HEK293T (cell line): Measurements from ENCODE around the gene NRXN2.

Source experiments
- BHLHE40 ChIP-seq: fragments of 450-650 bp; IDR thresholded peaks from 2 replicates; pipeline ENCODE4 v1.6.1; 2016; ENCODE audit warnings: mild to moderate bottlenecking, moderate library complexity, borderline replicate concordance
- ELF4 ChIP-seq: fragments of 450-650 bp; IDR thresholded peaks from 2 replicates; pipeline ENCODE4 v1.6.1; 2017; ENCODE audit warnings: antibody characterized with exemption
- FOXM1 ChIP-seq: fragments of 450-650 bp; IDR thresholded peaks from 2 replicates; pipeline ENCODE4 v1.6.1; 2017; ENCODE audit warnings: mild to moderate bottlenecking, borderline replicate concordance
- HDGF ChIP-seq: fragments of 450-650 bp; IDR thresholded peaks from 2 replicates; pipeline ENCODE4 v1.6.1; 2017; ENCODE audit warnings: antibody characterized with exemption, borderline replicate concordance
- L3MBTL2 ChIP-seq: fragments of 450-650 bp; conservative IDR thresholded peaks from 2 replicates; pipeline ENCODE4 v1.6.1; 2016; ENCODE audit warnings: mild to moderate bottlenecking
- LEF1 ChIP-seq: fragments of 450-650 bp; IDR thresholded peaks from 2 replicates; pipeline ENCODE4 v1.6.1; 2017; ENCODE audit warnings: mild to moderate bottlenecking, borderline replicate concordance
- NFRKB ChIP-seq: fragments of 450-650 bp; IDR thresholded peaks from 2 replicates; pipeline ENCODE4 v1.6.1; 2016; ENCODE audit warnings: mild to moderate bottlenecking, moderate library complexity
- PKNOX1 ChIP-seq: fragments of 450-650 bp; IDR thresholded peaks from 2 replicates; pipeline ENCODE4 v1.6.1; 2016
- SP1 ChIP-seq: fragments of 450-650 bp; IDR thresholded peaks from 2 replicates; pipeline ENCODE4 v1.6.1; 2017
- ZNF384 ChIP-seq: fragments of 450-650 bp; IDR thresholded peaks from 2 replicates; pipeline ENCODE4 v1.6.1; 2016

GRCh38 chr11:64763526-64764039, 40.6 kb upstream of the NRXN2 start:
- TF ChIP-seq FOXM1 (no peak), NFRKB (no peak), ZNF384 (no peak), SP1 (no peak), PKNOX1 (no peak), L3MBTL2 (no peak), HDGF (no peak), LEF1 (no peak), ELF4 (no peak), BHLHE40 (no peak)
